K562 (cell line): ENCODE results near the gene INCENP. TPM values are rescaled to one million over a fixed set of nuclear protein-coding genes. Genes with fewer than 3 reads are reported as not detected.
A peak's percentile ranks its signal among the peaks of the same experiment; 100 is the strongest.

ENCODE experiments used
- ARHGAP35 ChIP-seq: fragments of 450-650 bp; IDR thresholded peaks from 2 replicates; pipeline ENCODE4 v1.6.1; 2018; ENCODE audit not compliant: partially characterized antibody
- CCAR2 ChIP-seq: fragments of 200-400 bp; formaldehyde crosslinking; IDR thresholded peaks from 2 replicates; pipeline ENCODE4 v1.6.1; 2017; ENCODE audit warnings: mild to moderate bottlenecking, low read depth, low read length
- FOXP4 ChIP-seq: sonication (generic); formaldehyde crosslinking; IDR thresholded peaks from 2 replicates; pipeline ENCODE4 v1.8.0; 2022; ENCODE audit warnings: mild to moderate bottlenecking, missing genetic modification reagents, borderline replicate concordance
- HDAC1 ChIP-seq, 2 experiments: fragments of 450-650 bp; IDR thresholded peaks; 2 replicates each; pipeline ENCODE4 v1.6.1; 2016 to 2017; ENCODE audit warnings: inconsistent platforms in 1 of 2, mild to moderate bottlenecking in 1 of 2, moderate library complexity in 1 of 2
- HEY1 ChIP-seq: fragments of 250-450 bp; sonication (Bioruptor Pico); IDR thresholded peaks from 2 replicates; pipeline ENCODE4 v1.5.0; 2020; ENCODE audit warnings: mild to moderate bottlenecking, moderate library complexity, borderline replicate concordance
- IFI16 ChIP-seq: fragments of 250-450 bp; sonication (Bioruptor Pico); IDR thresholded peaks from 2 replicates; pipeline ENCODE4 v2.1.2; 2022; ENCODE audit warnings: mild to moderate bottlenecking, inconsistent platforms
- JUN ChIP-seq, 2 experiments: sonication (generic) in 1 of 2; formaldehyde crosslinking in 1 of 2; IDR thresholded peaks; 2 replicates each; pipeline versions ENCODE4 v1.6.1 to v1.8.0; 2012 to 2022; ENCODE audit warnings: borderline replicate concordance in 2 of 2, mild to moderate bottlenecking in 2 of 2, improper control_type of control experiment in 1 of 2, low read depth in 1 of 2, low read length in 1 of 2, missing genetic modification reagents in 1 of 2
- NFE2 ChIP-seq: IDR thresholded peaks from 2 replicates; pipeline ENCODE4 v1.6.1; 2014; ENCODE audit warnings: antibody characterized with exemption, low read depth
- NR2C2 ChIP-seq, 2 experiments: fragments of 200-800 bp in 1 of 2; sonication (Bioruptor generic) in 1 of 2; sonication (generic) in 1 of 2; formaldehyde crosslinking in 1 of 2; IDR thresholded peaks; 2 replicates each; pipeline versions ENCODE4 v1.6.1 to v1.8.0; 2016 to 2022; ENCODE audit warnings: mild to moderate bottlenecking in 1 of 2, missing compliant biosample characterization in 1 of 2, missing genetic modification characterization in 1 of 2, missing genetic modification reagents in 1 of 2
- PBX2 ChIP-seq, 2 experiments: IDR thresholded peaks in 1 of 2; conservative IDR thresholded peaks in 1 of 2; 2 replicates each; pipeline ENCODE4 v1.6.1; 2016; ENCODE audit warnings: low read depth in 2 of 2, mild to moderate bottlenecking in 1 of 2, missing compliant biosample characterization in 1 of 2, missing genetic modification characterization in 1 of 2, moderate library complexity in 1 of 2
- PHB2 ChIP-seq: fragments of 450-650 bp; IDR thresholded peaks from 2 replicates; pipeline ENCODE4 v1.6.1; 2017; ENCODE audit warnings: low read depth
- ZNF133 ChIP-seq: fragments of 250-450 bp; sonication (Bioruptor Pico); IDR thresholded peaks from 2 replicates; pipeline ENCODE4 v1.4.0; 2020; ENCODE audit warnings: mild to moderate bottlenecking
- ZNF398 ChIP-seq: fragments of 250-450 bp; sonication (Bioruptor Pico); IDR thresholded peaks from 2 replicates; pipeline ENCODE4 v1.8.0; 2021; ENCODE audit warnings: moderate library complexity, mild to moderate bottlenecking, inconsistent platforms
- ZNF511 ChIP-seq: sonication (generic); formaldehyde crosslinking; IDR thresholded peaks from 2 replicates; pipeline ENCODE4 v1.8.0; 2022; ENCODE audit warnings: mild to moderate bottlenecking, missing genetic modification reagents
- ZNF740 ChIP-seq, 3 experiments: fragments of 200-800 bp in 1 of 3; sonication (Bioruptor generic) in 1 of 3; sonication (generic) in 1 of 3; formaldehyde crosslinking in 1 of 3; IDR thresholded peaks; 2 replicates each; pipeline versions ENCODE4 v1.6.1 to v1.8.0; 2016 to 2022; ENCODE audit warnings: mild to moderate bottlenecking in 2 of 3, missing compliant biosample characterization in 2 of 3, missing genetic modification characterization in 2 of 3, missing genetic modification reagents in 1 of 3
- polyA plus RNA-seq, 8 experiments: library from polyadenylated mRNA; depleted of rRNA in 4 of 8; stranded (reverse) in 5 of 8; unstranded in 3 of 8; fragments of >200 nt; fragmentation: Nextera tagmentation in 2 of 8; fragmentation: Illumina TruSeq in 1 of 8; extraction: Ambion mirVana in 2 of 8; extraction: Trizol in 1 of 8; gene quantifications; 2 replicates each; pipeline versions ENCODE4 v1.2.1 to v1.2.3, GENCODE V29; 2011 to 2014; ENCODE audit warnings: inconsistent platforms in 1 of 8, missing spikeins in 1 of 8
- total RNA-seq, 7 experiments: library from RNA; depleted of rRNA in 6 of 7; stranded (reverse); fragments of >200 nt in 6 of 7; fragmentation: Illumina TruSeq in 2 of 7; extraction: Trizol in 2 of 7; gene quantifications; 2 replicates each; pipeline versions ENCODE4 v1.2.1 to v1.2.3, GENCODE V29; 2011 to 2021; ENCODE audit warnings: low replicate concordance in 1 of 7

The INCENP gene
- total and polyA plus RNA-seq, 9 of the 15 experiments (the other 6 are each of a cell fraction or from before 2014, with no cell fraction given), result 1.1 to 97.9 (median 28.2) TPM

- TF ChIP-seq ZNF398 (CRISPR knock-in tag) (no peak), FOXP4 (0 out of 2 replicates have a peak, but pooled peaks have one; percentile 79), ZNF740 (CRISPR knock-in tag; IDR thresholded peaks at IDR 0.05) (no peak; the same call in 1 of the 2 replicates), ZNF740 (tag; IDR thresholded peaks at IDR 0.05) (no peak), PBX2 (CRISPR knock-in tag; IDR thresholded peaks at IDR 0.05; ENCODE audit: low read depth) (0 out of 2 replicates have a peak, but pooled peaks have one; percentile 15), PBX2 (tag; conservative IDR thresholded peaks at IDR 0.05; ENCODE audit: low read depth) (no peak), IFI16 (CRISPR knock-in tag) (no peak), JUN (IDR thresholded peaks at IDR 0.05; ENCODE audit: borderline replicate concordance, low read depth, low read length) (no peak), JUN (CRISPR knock-in tag; IDR thresholded peaks at IDR 0.05; ENCODE audit: borderline replicate concordance) (peak; percentile 61; the same call in 1 of the 2 replicates), CCAR2 (no peak), HEY1 (no peak), PHB2 (no peak), HDAC1 (IDR thresholded peaks at IDR 0.05) (peak in 1 of 2 experiments; percentile 4; a peak in 1 of 4 replicates), NR2C2 (CRISPR knock-in tag; IDR thresholded peaks at IDR 0.05) (peak; percentile 39; the same call in 1 of the 2 replicates), NR2C2 (tag; IDR thresholded peaks at IDR 0.05) (no peak), ARHGAP35 (no peak), NFE2 (0 out of 2 replicates have a peak, but pooled peaks have one; percentile 9), ZNF511 (CRISPR knock-in tag) (peak; percentile 58; the same call in 1 of the 2 replicates), ZNF133 (CRISPR knock-in tag) (no peak)
These were observed 639 bp downstream of the INCENP start (continued) for GRCh38 chr11:62124186-62125113.
